ENCODE data around the gene TGM2. TPM values are rescaled to one million over a fixed set of nuclear protein-coding genes. Genes with fewer than 3 reads are reported as not detected.

Gene TGM2
- total and polyA plus RNA-seq, 2 donors (not counting 1 experiment from before 2014, with no cell fraction given): 2.4 to 60.8 TPM

GRCh38 chr20:38202153-38202981 is 37.3 kb upstream of the TGM2 start:
- 95% methylated on average over 10 of the region's 12 CpGs for WGBS (ENCODE audit: insufficient coverage)
- peaks cover 0 to 4% (median 0%) of the 10 kb centered on the region in 3 donors for H3K9me3 ChIP-seq (ENCODE audit: control extremely low read depth in 1 of 3, control insufficient read depth in 2 of 3, insufficient read depth in 1 of 3, low read length in 2 of 3)
- TF ChIP-seq CTCF (IDR thresholded peaks at IDR 0.05) (no peak), EZH2 (IDR thresholded peaks at IDR 0.05; ENCODE audit: borderline replicate concordance, insufficient read depth, low read depth, low read length, poor library complexity, severe bottlenecking) (no peak)
- intact Hi-C loops (cut with micrococcal nuclease): no loop called here
- H3K9ac ChIP-seq (ENCODE audit: low read length): no peak overlapping the region
- no peak overlapping the region for H2AFZ ChIP-seq (ENCODE audit: insufficient read depth, low read depth, low read length, poor library complexity, severe bottlenecking)
- no peak overlapping the region for H3K4me3 Mint-ChIP-seq
- DNase-seq (no peak), ATAC-seq (ENCODE audit: low read depth) (no peak)
- no peak overlapping the region for H3K4me2 ChIP-seq (replicated peaks; ENCODE audit: low read depth, low read length, poor library complexity, severe bottlenecking)
- no peaks in the 10 kb centered on the region for H4K20me1 ChIP-seq (ENCODE audit: control insufficient read depth, insufficient read depth, low read length, poor library complexity, severe bottlenecking)
- H3K4me1 ChIP-seq (ENCODE audit: control insufficient read depth in 2 of 2, insufficient read depth in 2 of 2, low read length in 2 of 2): peaks cover 0 to under 1% of the 10 kb centered on the region in 2 donors
- H3K9me3 Mint-ChIP-seq (ENCODE audit: insufficient read depth): no peaks in the 10 kb centered on the region
- no peaks in the 10 kb centered on the region for H3K27me3 ChIP-seq (replicated peaks in 1 of 4; ENCODE audit: control extremely low read depth in 1 of 4, control insufficient read depth in 3 of 4, insufficient read depth in 4 of 4, low read length in 3 of 4)
- ChIA-PET POLR2A (no interaction called here), CTCF (interaction anchor here (1.2 to 8.3 kb wide), 4 partner anchors 11 to 144 kb away, joined by 3 to 61 read pairs (median 4); no protein-coding TSS in a partner anchor)
- peaks cover 5% of the 10 kb centered on the region for H3K27me3 Mint-ChIP-seq
- no peak overlapping the region for H3K4me3 ChIP-seq (ENCODE audit: control extremely low read depth in 1 of 5, extremely low read depth in 1 of 5, insufficient read depth in 1 of 5, low read depth in 2 of 5, low read length in 4 of 5)
- no peaks in the 10 kb centered on the region for H3K36me3 ChIP-seq (replicated peaks in 1 of 2; ENCODE audit: control extremely low read depth in 1 of 2, control insufficient read depth in 1 of 2, extremely low read depth in 1 of 2, insufficient read depth in 2 of 2, low read length in 1 of 2)
- no peak overlapping the region for H3K27ac ChIP-seq (ENCODE audit: low read length in 2 of 2)
- no peak overlapping the region for H3K27ac Mint-ChIP-seq
- no peaks in the 10 kb centered on the region for H3K79me2 ChIP-seq (ENCODE audit: control insufficient read depth, insufficient read depth, low read length)
- H3K4me1 Mint-ChIP-seq: peaks cover 11% of the 10 kb centered on the region

GRCh38 chr20:38201356-38201755 is 36.3 kb upstream of the TGM2 start:
- peaks cover 21% of the 10 kb centered on the region for H3K4me1 Mint-ChIP-seq
- no peak for TF ChIP-seq CTCF (IDR thresholded peaks at IDR 0.05)
- TF ChIP-seq EZH2 (IDR thresholded peaks at IDR 0.05; ENCODE audit: borderline replicate concordance, insufficient read depth, low read depth, low read length, poor library complexity, severe bottlenecking): no peak
- no peak overlapping the region for H3K4me3 Mint-ChIP-seq
- CTCF ChIA-PET: interaction anchor here (0.7 to 8.3 kb wide), 5 partner anchors 12 to 900 kb away, joined by 3 to 61 read pairs (median 3); no protein-coding TSS in a partner anchor
- intact Hi-C loops (cut with micrococcal nuclease): no loop called here
- Histone ChIP-seq H3K27me3 (replicated peaks in 1 of 4; ENCODE audit: control extremely low read depth in 1 of 4, control insufficient read depth in 3 of 4, insufficient read depth in 4 of 4, low read length in 3 of 4) (no peaks in the 10 kb centered on the region), H3K9ac (ENCODE audit: low read length) (no peak overlapping the region), H3K79me2 (ENCODE audit: control insufficient read depth, insufficient read depth, low read length) (no peaks in the 10 kb centered on the region), H3K4me2 (replicated peaks; ENCODE audit: low read depth, low read length, poor library complexity, severe bottlenecking) (no peak overlapping the region), H4K20me1 (ENCODE audit: control insufficient read depth, insufficient read depth, low read length, poor library complexity, severe bottlenecking) (no peaks in the 10 kb centered on the region), H3K27ac (ENCODE audit: low read length in 2 of 2) (no peak overlapping the region), H3K9me3 (ENCODE audit: control extremely low read depth in 1 of 3, control insufficient read depth in 2 of 3, insufficient read depth in 1 of 3, low read length in 2 of 3) (peaks cover 0 to 4% (median 0%) of the 10 kb centered on the region in 3 donors), H3K4me3 (ENCODE audit: control extremely low read depth in 1 of 5, extremely low read depth in 1 of 5, insufficient read depth in 1 of 5, low read depth in 2 of 5, low read length in 4 of 5) (no peak overlapping the region), H2AFZ (ENCODE audit: insufficient read depth, low read depth, low read length, poor library complexity, severe bottlenecking) (no peak overlapping the region), H3K36me3 (replicated peaks in 1 of 2; ENCODE audit: control extremely low read depth in 1 of 2, control insufficient read depth in 1 of 2, extremely low read depth in 1 of 2, insufficient read depth in 2 of 2, low read length in 1 of 2) (no peaks in the 10 kb centered on the region), H3K4me1 (ENCODE audit: control insufficient read depth in 2 of 2, insufficient read depth in 2 of 2, low read length in 2 of 2) (peaks cover 0 to 3% of the 10 kb centered on the region in 2 donors)
- no peak overlapping the region for H3K27ac Mint-ChIP-seq
- POLR2A ChIA-PET: no interaction called here
- 100% methylated on average over 3 of the region's 6 CpGs for WGBS (ENCODE audit: insufficient coverage)
- H3K27me3 Mint-ChIP-seq: peaks cover 5% of the 10 kb centered on the region
- ATAC-seq (ENCODE audit: low read depth): no peak
- no peaks in the 10 kb centered on the region for H3K9me3 Mint-ChIP-seq (ENCODE audit: insufficient read depth)
- no peak for DNase-seq
